ENCODE data around the gene AGRN. TPM values are rescaled to one million over a fixed set of nuclear protein-coding genes. Genes with fewer than 3 reads are reported as not detected.
"Not testable (repeated sequence)": the region's sequence is repeated elsewhere in the genome, so short reads cannot be mapped to it uniquely, and the experiment has no call there.

AGRN gene
- total RNA-seq, 4 donors from 2014 or later = 17.0 to 31.6 (median 22.6) TPM

DNA sequence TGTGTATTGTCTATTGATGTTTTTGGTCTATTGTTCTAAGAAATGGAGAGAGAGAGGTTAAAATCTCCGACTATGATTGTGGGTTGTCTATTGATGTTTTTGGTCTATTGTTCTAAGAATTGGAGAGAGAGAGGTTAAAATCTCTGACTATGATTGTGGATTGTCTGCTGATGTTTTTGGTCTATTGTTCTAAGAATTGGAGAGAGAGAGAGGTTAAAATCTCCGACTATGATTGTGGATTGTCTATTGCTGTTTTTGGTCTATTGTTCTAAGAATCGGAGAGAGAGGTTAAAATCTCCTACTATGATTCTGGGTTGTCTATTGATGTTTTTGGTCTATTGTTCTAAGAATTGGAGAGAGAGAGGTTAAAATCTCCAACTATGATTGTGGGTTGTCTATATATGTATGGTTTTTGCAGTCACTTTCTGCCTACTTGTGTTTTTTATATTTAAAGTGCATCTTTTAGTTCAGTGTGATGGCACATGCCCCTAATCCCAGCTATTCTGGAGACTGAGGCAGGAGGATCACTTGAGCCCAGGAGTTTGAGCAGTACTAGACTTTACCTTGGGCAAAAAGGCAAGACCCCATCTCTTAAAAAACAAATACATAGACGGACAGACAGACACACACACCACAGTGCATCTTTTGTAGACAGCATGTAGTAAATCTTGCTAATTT, 79.7 kb downstream of the AGRN start:
- DNase-seq (ENCODE audit: extremely low spot score) = no peak
- intact Hi-C loops (cut with DNase I) = no loop called here
- no peak overlapping the region for H3K4me3 ChIP-seq
- H3K36me3 ChIP-seq = peaks cover 0 to 4% (median 0%) of the 10 kb centered on the region in 4 donors
- no peaks in the 10 kb centered on the region for H3K27me3 ChIP-seq
- no peak for TF ChIP-seq CTCF (IDR thresholded peaks at IDR 0.05)
- no peak for TF ChIP-seq POLR2A (IDR thresholded peaks at IDR 0.05; ENCODE audit: low read depth)
- no peak for TF ChIP-seq EP300 (IDR thresholded peaks at IDR 0.05)
- no peak for TF ChIP-seq POLR2AphosphoS5 (IDR thresholded peaks at IDR 0.05)
- 80% methylated on average over 4 of the region's 4 CpGs for WGBS
- no peaks in the 10 kb centered on the region for H3K9me3 ChIP-seq
- H3K4me1 ChIP-seq = no peaks in the 10 kb centered on the region
- H3K27ac ChIP-seq (replicated peaks in 1 of 4) = no peak overlapping the region

GRCh38 chr1:1100296-1100695, 80.4 kb downstream of the AGRN start:
- Histone ChIP-seq H3K27ac (replicated peaks in 1 of 4) (no peak overlapping the region), H3K4me3 (no peak overlapping the region), H3K4me1 (no peaks in the 10 kb centered on the region), H3K27me3 (no peaks in the 10 kb centered on the region), H3K9me3 (no peaks in the 10 kb centered on the region), H3K36me3 (peaks cover 0 to 4% (median 0%) of the 10 kb centered on the region in 4 donors)
- intact Hi-C loops (cut with DNase I) = no loop called here
- DNase-seq (ENCODE audit: extremely low spot score) = no peak
- TF ChIP-seq EP300 (IDR thresholded peaks at IDR 0.05) = no peak
- no peak for TF ChIP-seq POLR2AphosphoS5 (IDR thresholded peaks at IDR 0.05)
- no peak for TF ChIP-seq CTCF (IDR thresholded peaks at IDR 0.05)
- no peak for TF ChIP-seq POLR2A (IDR thresholded peaks at IDR 0.05; ENCODE audit: low read depth)
- WGBS = 93% methylated on average over 11 of the region's 11 CpGs

DNA sequence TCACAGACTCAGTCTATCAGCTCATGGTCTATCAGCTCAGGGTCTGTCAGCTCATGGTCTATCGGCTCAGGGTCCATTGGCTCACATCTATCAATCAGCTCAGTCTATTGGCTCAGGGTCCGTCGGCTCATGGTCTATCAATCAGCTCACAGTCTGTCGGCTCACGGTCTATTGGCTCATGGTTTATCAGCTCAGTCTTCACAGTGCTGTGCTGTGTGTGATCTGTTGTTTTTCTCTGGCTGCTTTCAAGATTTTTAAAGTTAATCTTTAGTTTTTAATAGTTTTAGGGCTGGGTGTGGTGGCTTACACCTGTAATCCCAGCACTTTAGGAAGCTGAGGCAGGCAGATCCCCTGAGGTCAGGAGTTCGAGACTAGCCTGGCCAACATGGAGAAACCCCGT, 81.6 kb downstream of the AGRN start:
- intact Hi-C loops (cut with DNase I) = no loop called here
- Histone ChIP-seq H3K36me3 (peaks cover 0 to 4% (median 0%) of the 10 kb centered on the region in 4 donors), H3K27me3 (no peaks in the 10 kb centered on the region), H3K4me3 (no peak overlapping the region), H3K9me3 (no peaks in the 10 kb centered on the region), H3K4me1 (no peaks in the 10 kb centered on the region), H3K27ac (replicated peaks in 1 of 4) (no peak overlapping the region)
- no peak for TF ChIP-seq POLR2A (IDR thresholded peaks at IDR 0.05; ENCODE audit: low read depth)
- no peak for TF ChIP-seq CTCF (IDR thresholded peaks at IDR 0.05)
- TF ChIP-seq POLR2AphosphoS5 (IDR thresholded peaks at IDR 0.05) = no peak
- TF ChIP-seq EP300 (IDR thresholded peaks at IDR 0.05) = no peak
- 92% methylated on average over 7 of the region's 7 CpGs for WGBS
- DNase-seq (ENCODE audit: extremely low spot score) = no peak

DNA sequence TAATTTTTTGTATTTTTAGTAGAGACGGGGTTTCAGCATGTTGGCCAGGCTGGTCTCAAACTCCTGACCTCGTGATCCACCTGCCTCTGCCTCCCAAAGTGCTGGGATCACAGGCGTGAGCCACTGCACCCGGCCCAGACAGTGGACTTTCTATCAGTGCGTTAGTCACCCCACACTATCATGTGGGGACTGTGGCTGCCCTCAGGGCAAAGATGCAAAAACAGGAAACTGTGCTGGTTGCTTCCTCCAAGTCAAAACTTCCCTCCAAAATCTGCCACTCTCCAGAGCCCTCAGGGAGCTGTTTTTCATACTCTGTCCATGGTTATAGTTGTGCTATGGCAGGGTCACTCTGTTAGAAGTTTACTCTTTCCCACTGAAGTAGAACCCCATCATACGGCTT, 84.2 kb downstream of the AGRN start:
- 64% methylated on average over 6 of the region's 6 CpGs for WGBS
- H3K27me3 ChIP-seq; H3K4me1 ChIP-seq; H3K9me3 ChIP-seq; H3K4me3 ChIP-seq; H3K36me3 ChIP-seq; DNase-seq (ENCODE audit: extremely low spot score); intact Hi-C loops (cut with DNase I); H3K27ac ChIP-seq (replicated peaks in 1 of 4): not testable (repeated sequence)

Small RNA genes within 50 kb of the gene (small RNA-seq; reads per million reads assigned to genes)
- gene AL645608.3 = 0 reads per million in 3 donors

Other genes starting within 250 kb of the AGRN start
- gene SAMD11, start 96.2 kb upstream of the AGRN start, total RNA-seq = 10 to 100 TPM in 2 of 4 donors, 1 to 10 TPM in 2; 6.2 to 28.8 (median 13.9) TPM
- 10 to 100 TPM; 35.3 to 54.1 (median 47.5) TPM for gene NOC2L, start 60.9 kb upstream of the AGRN start, total RNA-seq
- gene KLHL17, start 59.5 kb upstream of the AGRN start, total RNA-seq = 10 to 100 TPM in 1 of 4 donors, 1 to 10 TPM in 3; 3.7 to 10.8 (median 6.2) TPM
- under 1 TPM in 3 of 4 donors, not detected in 1; 0.17 to 0.50 (median 0.19) TPM for gene PLEKHN1, start 53.6 kb upstream of the AGRN start, total RNA-seq
- under 1 TPM; 0.11 to 0.50 (median 0.30) TPM for gene PERM1, start 38.0 kb upstream of the AGRN start, total RNA-seq
- gene HES4, start 20.0 kb upstream of the AGRN start, total RNA-seq = 10 to 100 TPM; 37.8 to 90.4 (median 65.0) TPM
- gene ISG15, start 6.6 kb upstream of the AGRN start, total RNA-seq = 10 to 100 TPM; 39.4 to 74.9 (median 41.1) TPM
- not detected for gene RNF223, start 54.2 kb downstream of the AGRN start, total RNA-seq
- 10 to 100 TPM in 1 of 4 donors, 1 to 10 TPM in 3; 4.2 to 11.9 (median 8.5) TPM for gene C1orf159, start 96.0 kb downstream of the AGRN start, total RNA-seq
- gene TTLL10, start 153.8 kb downstream of the AGRN start, total RNA-seq = under 1 TPM in 1 of 4 donors, not detected in 3; 0.17 TPM
- gene TNFRSF18, start 186.5 kb downstream of the AGRN start, total RNA-seq = under 1 TPM in 2 of 4 donors, not detected in 2; 0.29 to 0.66 TPM
- 1 to 10 TPM in 2 of 4 donors, under 1 TPM in 2; 0.50 to 2.1 (median 0.93) TPM for gene TNFRSF4, start 194.0 kb downstream of the AGRN start, total RNA-seq
- gene SDF4, start 211.9 kb downstream of the AGRN start, total RNA-seq = 100 to 1,000 TPM in 3 of 4 donors, 10 to 100 TPM in 1; 88.5 to 125 (median 107) TPM
- 10 to 100 TPM; 10.4 to 24.6 (median 21.0) TPM for gene B3GALT6, start 212.1 kb downstream of the AGRN start, total RNA-seq
- gene C1QTNF12, start 226.6 kb downstream of the AGRN start, total RNA-seq = under 1 TPM in 2 of 4 donors, not detected in 2; 0.33 to 0.52 TPM

All from esophagus muscularis mucosa (tissue), 4 donors.